MM.1S (cell line): ENCODE measurements around the gene CALY.

ENCODE experiments used
- DNase-seq: peaks from one replicate; pipeline ENCODE4 v3.0.0-alpha.2; 2015
- H2AFZ ChIP-seq: fragments of 300-600 bp; sonication (generic); 2 replicates; pipeline ENCODE4 v1.6.0; 2016; ENCODE audit warnings: antibody characterized with exemption, low read length
- H3F3A ChIP-seq: fragments of 300-600 bp; sonication (generic); 2 replicates; pipeline ENCODE4 v1.6.1; 2016; ENCODE audit warnings: mild to moderate bottlenecking, antibody characterized with exemption, low read length, moderate library complexity, mixed read lengths; ENCODE audit not compliant: insufficient read depth
- H3K27ac ChIP-seq: fragments of 300-600 bp; sonication (generic); 2 replicates; pipeline ENCODE4 v1.5.1; 2016; ENCODE audit warnings: mild to moderate bottlenecking, low read length
- H3K27me3 ChIP-seq: fragments of 300-600 bp; sonication (generic); replicated peaks from 2 replicates; pipeline ENCODE4 v1.6.0; 2016; ENCODE audit warnings: low read length; ENCODE audit not compliant: insufficient read depth
- H3K36me3 ChIP-seq: fragments of 300-600 bp; sonication (generic); replicated peaks from 2 replicates; pipeline ENCODE4 v1.6.1; 2016; ENCODE audit warnings: mild to moderate bottlenecking, low read length, mixed read lengths; ENCODE audit not compliant: insufficient read depth
- H3K4me1 ChIP-seq: fragments of 300-600 bp; sonication (generic); 2 replicates; pipeline ENCODE4 v1.6.1; 2016; ENCODE audit warnings: low read length, mixed read lengths
- H3K4me2 ChIP-seq: fragments of 300-600 bp; sonication (generic); 2 replicates; pipeline ENCODE4 v1.6.0; 2016; ENCODE audit warnings: low read depth, low read length
- H3K4me3 ChIP-seq: fragments of 300-600 bp; sonication (generic); 2 replicates; pipeline ENCODE4 v1.5.1; 2016; ENCODE audit warnings: low read length, mixed read lengths
- H3K79me2 ChIP-seq: fragments of 300-600 bp; sonication (generic); 2 replicates; pipeline ENCODE4 v1.6.1; 2016; ENCODE audit warnings: mixed run types, low read length, mixed read lengths
- H3K9ac ChIP-seq: fragments of 300-600 bp; sonication (generic); 2 replicates; pipeline ENCODE4 v1.6.1; 2016; ENCODE audit warnings: low read length, mixed read lengths
- H3K9me2 ChIP-seq: fragments of 300-600 bp; sonication (generic); replicated peaks from 2 replicates; pipeline ENCODE4 v1.6.1; 2016; ENCODE audit warnings: mild to moderate bottlenecking, low read length, mixed read lengths; ENCODE audit not compliant: insufficient read depth
- H3K9me3 ChIP-seq: fragments of 300-600 bp; sonication (generic); replicated peaks from 2 replicates; pipeline ENCODE4 v1.6.1; 2016; ENCODE audit warnings: mild to moderate bottlenecking, low read length, mixed read lengths; ENCODE audit not compliant: insufficient read depth
- H4K20me1 ChIP-seq: fragments of 300-600 bp; sonication (generic); 2 replicates; pipeline ENCODE4 v1.6.1; 2016; ENCODE audit warnings: mild to moderate bottlenecking, low read length, moderate library complexity, mixed read lengths; ENCODE audit not compliant: insufficient read depth
- CTCF ChIP-seq: fragments of 300-600 bp; sonication (generic); IDR thresholded peaks from 2 replicates; pipeline ENCODE4 v1.5.1; 2016; ENCODE audit warnings: antibody characterized with exemption, low read length, mixed read lengths
- EZH2 ChIP-seq: fragments of 300-600 bp; sonication (generic); optimal IDR thresholded peaks from 2 replicates; pipeline ENCODE3; 2017; ENCODE audit warnings: low read depth, mild to moderate bottlenecking, antibody characterized with exemption, low read length, mixed read lengths
- EZH2phosphoT487 ChIP-seq: fragments of 300-600 bp; sonication (generic); IDR thresholded peaks from 2 replicates; pipeline ENCODE4 v1.6.1; 2018; ENCODE audit warnings: antibody characterized with exemption, low read length

Gene CALY

GRCh38 chr10:133347710-133348517, 11.2 kb upstream of the CALY start:
- no peak overlapping the region for H3K9ac ChIP-seq
- H3K79me2 ChIP-seq, result no peaks in the 10 kb centered on the region
- TF ChIP-seq EZH2phosphoT487, result no peak
- TF ChIP-seq EZH2, result no peak
- TF ChIP-seq CTCF, result no peak
- no peak overlapping the region for H3K27ac ChIP-seq
- no peak overlapping the region for H2AFZ ChIP-seq
- H3K4me1 ChIP-seq, result no peaks in the 10 kb centered on the region
- peaks cover 45% of the 10 kb centered on the region for H3K27me3 ChIP-seq
- no peak overlapping the region for H3K4me2 ChIP-seq
- no peaks in the 10 kb centered on the region for H3K9me2 ChIP-seq
- H4K20me1 ChIP-seq, result no peaks in the 10 kb centered on the region
- H3K4me3 ChIP-seq, result no peak overlapping the region
- H3K36me3 ChIP-seq, result no peaks in the 10 kb centered on the region
- no peaks in the 10 kb centered on the region for H3F3A ChIP-seq
- H3K9me3 ChIP-seq, result no peaks in the 10 kb centered on the region
- no peak for DNase-seq

GRCh38 chr10:133346413-133346812, 9.7 kb upstream of the CALY start:
- H3F3A ChIP-seq, result no peaks in the 10 kb centered on the region
- H3K9me3 ChIP-seq, result no peaks in the 10 kb centered on the region
- H3K36me3 ChIP-seq, result no peaks in the 10 kb centered on the region
- no peaks in the 10 kb centered on the region for H4K20me1 ChIP-seq
- H2AFZ ChIP-seq, result no peak overlapping the region
- DNase-seq, result no peak
- H3K4me2 ChIP-seq, result no peak overlapping the region
- no peaks in the 10 kb centered on the region for H3K9me2 ChIP-seq
- H3K79me2 ChIP-seq, result no peaks in the 10 kb centered on the region
- no peak overlapping the region for H3K4me3 ChIP-seq
- no peak overlapping the region for H3K9ac ChIP-seq
- H3K27ac ChIP-seq, result no peak overlapping the region
- peaks cover 49% of the 10 kb centered on the region for H3K27me3 ChIP-seq
- H3K4me1 ChIP-seq, result no peaks in the 10 kb centered on the region
- no peak for TF ChIP-seq EZH2
- no peak for TF ChIP-seq EZH2phosphoT487
- no peak for TF ChIP-seq CTCF

GRCh38 chr10:133344236-133344635, 7.5 kb upstream of the CALY start:
- TF ChIP-seq EZH2phosphoT487, result no peak
- TF ChIP-seq CTCF, result no peak
- no peak for TF ChIP-seq EZH2
- peaks cover 61% of the 10 kb centered on the region for H3K27me3 ChIP-seq

More at GRCh38 chr10:133344236-133344635, 7.5 kb upstream of the CALY start:
- Histone ChIP-seq H3K36me3 (no peaks in the 10 kb centered on the region), H4K20me1 (no peaks in the 10 kb centered on the region), H3K4me1 (no peaks in the 10 kb centered on the region), H3K4me2 (no peak overlapping the region), H3K4me3 (no peak overlapping the region), H2AFZ (no peak overlapping the region), H3K9ac (no peak overlapping the region), H3F3A (no peaks in the 10 kb centered on the region), H3K79me2 (no peaks in the 10 kb centered on the region), H3K27ac (no peak overlapping the region), H3K9me3 (no peaks in the 10 kb centered on the region), H3K9me2 (no peaks in the 10 kb centered on the region)
- no peak for DNase-seq
